Hematopoietic multipotent progenitor cell treated with erythropoietin and hydrocortisone succinate and interleukin-3 and kit ligand, for 17 days (in vitro differentiated cells): ENCODE measurements around the gene SEC61B.

Experiments
- DNase-seq: peaks from one replicate; pipeline ENCODE4 v3.0.0-alpha.2; 2015; ENCODE audit warnings: low spot score

SEC61B gene

DNA sequence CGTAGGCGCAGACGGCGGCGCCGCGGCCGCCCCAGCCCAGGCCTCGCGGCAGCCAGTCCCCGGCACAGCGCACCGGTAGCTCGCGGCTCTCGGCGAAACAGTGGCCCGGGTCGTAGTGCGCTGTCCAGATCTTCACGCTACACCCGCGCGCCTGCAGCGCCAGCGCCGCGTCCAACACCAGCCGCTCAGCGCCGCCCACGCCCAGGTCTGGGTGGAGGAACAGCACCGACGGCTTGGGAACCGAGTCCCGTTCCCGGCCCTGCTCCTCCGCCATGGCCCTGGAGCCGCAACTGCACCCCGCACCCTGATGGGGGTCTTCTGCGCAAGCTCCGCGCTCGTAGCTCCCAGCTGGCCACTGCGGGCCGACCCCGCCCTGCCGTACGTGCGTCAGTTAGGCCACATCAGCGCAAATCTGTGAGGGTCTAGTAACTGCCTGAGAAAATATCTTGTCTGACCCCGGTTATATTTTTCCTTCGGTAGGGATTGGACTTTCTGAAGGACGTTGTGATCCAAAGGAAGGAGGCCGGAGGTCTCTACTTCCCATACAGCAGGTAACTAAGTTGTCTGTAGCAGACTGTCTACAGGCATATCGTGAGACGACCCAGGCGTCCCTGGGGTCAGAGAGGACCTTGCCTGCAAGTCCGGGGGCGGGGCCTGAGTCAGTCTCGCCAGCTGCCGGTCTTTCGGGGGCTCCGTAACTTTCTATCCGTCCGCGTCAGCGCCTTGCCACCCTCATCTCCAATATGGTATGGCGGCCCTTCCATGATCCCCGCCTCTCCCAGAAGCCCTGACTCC, at the start of gene SEC61B, which contains the start of gene ALG2:
SEC61B (plus strand) TSS at position 662 of the 795 bp plus-strand sequence; CDS start at position 744, 82 bp downstream.
ALG2 (minus strand) TSS at position 322 of the 795 bp plus-strand sequence; CDS start at position 274, 48 bp downstream.
- DNase-seq = peak; percentile 96

DNA sequence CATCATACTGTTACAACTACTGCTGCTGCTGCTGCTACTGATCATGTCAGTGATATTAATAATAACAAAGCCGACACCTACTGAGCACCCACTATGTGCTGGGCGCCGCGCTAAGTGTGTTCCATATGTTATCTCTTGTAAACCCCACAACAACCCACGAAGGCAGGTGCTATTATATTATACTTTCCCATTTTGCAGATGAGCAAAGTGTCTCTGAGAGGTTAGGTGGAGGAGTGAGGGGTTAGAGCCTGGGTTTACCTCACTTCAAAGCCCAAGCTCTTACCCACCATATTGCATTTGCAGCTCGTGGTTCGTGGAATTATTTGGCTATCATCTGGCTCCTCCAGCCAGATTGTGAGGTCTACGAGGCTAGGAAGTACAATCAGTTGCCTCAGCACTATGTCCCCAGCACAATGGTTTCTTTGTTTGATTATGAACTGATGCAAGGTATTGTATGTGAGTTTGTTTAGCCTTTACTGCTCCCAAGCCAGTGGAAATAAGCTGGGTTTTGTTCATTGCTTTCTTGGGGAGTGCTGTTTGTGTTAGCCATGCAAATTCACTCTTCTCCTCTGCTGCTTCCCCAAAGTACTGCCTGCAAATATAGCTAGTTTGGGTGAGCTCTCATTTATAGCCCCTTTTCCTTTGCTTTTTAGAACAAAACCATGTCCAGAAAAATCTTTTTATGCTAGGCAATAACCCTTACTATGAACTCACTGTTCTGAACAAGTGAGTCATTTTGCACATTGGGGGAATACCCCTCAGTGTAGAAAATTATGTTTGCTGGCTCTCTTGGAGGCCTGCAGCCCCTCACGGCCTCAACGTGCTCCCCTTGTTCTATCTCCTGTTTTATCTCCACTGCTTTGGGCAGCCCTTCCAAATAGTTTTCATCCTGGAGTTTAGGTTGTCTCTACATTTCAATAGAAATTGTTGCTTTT, 48.2 kb upstream of the SEC61B start:
- DNase-seq = no peak

DNA sequence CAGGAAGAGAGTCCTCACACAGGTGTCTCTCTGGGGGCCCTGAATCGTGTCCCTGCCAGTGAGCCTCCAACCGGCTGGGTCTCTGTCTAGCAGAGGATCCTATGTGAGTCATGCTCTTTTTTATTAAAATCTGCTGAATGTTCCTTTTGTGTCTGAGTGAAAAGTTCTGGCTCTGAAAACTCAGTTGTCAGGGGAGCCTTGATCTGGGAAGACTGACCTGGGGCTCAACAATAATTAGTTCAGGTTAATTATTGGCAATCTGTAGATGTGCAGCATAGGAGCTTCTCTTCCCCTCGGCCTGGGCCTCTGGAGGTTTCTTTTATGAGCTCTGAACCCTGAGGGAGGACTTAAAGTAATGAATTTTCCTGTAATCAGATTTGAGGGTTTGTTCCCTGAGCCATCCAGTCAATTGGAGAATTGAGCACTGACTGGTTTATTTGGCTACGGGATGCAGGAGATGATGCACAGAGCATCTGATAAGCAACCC, 45.5 kb upstream of the SEC61B start:
- no peak for DNase-seq

DNA sequence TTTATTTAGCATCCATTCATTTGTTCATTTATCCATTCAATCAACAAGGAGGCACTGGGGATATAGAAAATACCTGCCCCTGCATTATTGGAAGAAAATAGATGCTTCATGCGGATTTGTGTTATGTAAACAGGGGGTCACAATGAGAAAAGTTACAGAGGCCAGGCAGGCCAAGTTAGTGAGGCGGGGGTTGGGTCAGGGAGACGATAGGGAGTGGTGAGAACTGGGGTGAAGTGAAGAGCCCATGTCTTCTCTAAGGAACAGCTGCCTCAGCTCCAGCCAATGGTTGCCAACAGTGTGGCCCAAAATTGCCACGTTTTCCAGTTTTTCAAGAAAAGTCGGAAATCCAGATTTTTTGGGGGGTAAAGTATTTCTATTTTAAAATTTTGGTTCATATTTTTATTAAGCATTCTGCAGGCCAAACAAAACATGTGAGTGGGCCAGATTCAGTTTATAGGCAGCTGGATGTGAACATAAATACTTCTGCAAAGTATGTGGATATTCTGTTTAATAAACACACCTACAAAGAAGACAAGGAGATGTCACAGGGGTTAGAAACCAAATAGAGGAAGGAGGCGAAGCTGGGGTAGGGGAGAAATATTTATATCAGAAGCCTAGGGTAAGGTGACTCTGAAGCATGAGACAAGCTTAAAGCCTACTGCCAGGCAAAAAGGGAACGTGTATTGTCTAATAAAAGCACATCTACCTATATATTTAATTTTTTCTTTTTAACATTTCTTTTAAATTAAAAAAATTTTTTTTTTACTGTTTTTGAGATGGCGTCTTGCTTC, 44.3 kb upstream of the SEC61B start:
- no peak for DNase-seq

DNA sequence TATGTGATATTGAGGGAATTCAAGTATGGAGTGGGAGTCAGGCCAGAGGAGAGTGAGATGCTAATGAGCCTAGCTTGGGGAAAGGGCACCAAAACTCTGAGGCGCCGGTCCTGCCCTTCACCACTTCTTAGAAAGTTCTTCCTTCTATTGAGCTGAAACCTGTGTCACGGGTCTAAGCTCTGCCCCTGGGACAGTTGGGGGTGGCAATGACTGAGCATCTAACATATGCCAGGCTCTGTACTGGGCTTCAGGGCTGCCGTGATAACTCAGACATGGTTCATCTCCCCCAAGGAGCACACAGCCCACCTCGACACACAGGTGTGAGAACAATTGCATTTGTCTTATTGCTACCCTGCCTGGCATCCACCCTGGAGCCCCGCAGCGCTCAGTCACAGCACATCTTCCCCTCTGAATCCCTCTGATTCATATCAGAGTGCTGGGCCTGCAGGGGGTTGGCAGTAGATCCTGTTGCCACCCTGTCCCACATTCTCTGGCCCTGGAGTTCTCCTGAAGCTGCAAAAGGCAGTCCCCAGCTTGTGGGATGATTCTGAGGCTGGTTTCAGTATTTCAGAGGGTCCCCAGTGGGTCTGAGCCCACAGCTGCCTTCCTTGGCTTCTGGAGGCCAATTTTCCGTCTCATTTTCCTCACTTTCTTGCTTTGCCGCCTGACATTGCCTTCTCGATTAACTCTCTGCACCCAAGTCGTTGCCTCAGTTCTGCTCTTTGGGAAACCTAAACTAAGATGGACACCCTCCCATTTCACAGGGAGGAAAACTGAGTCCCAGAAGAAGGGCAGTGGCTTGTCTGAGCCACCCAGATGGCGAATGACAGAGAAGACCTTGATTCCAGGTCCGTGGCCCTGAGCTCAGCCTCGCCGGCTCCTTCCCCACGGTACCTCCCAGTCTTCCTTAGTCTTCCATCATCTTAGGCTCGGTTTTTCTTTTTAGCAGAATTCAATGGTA, 42.9 kb upstream of the SEC61B start:
- DNase-seq = no peak

GRCh38 chr9:99180199-99180598, 41.9 kb upstream of the SEC61B start:
- DNase-seq = no peak

GRCh38 chr9:99180662-99181061, 41.4 kb upstream of the SEC61B start:
- no peak for DNase-seq

- no peak for DNase-seq
Measured at GRCh38 chr9:99181206-99181605, 40.9 kb upstream of the SEC61B start.

DNA sequence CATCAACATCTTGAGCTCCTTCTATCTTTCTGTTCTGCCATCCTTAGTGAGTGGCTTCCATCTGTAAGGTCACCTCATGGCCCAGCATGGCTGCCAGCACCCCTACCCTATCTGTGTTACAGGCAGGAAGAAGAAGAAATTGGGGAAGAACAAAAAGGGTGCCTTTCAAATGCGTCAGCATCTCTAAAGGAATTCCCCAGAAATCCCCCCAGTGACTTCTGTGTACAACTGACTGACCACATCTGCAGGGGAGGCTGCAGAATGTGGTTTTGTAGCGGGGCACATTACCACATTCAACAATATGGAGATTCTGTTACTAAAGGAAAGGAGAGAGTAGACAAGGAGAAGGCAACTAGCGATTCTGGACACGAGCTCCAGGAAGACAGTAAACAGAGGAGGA, 40.5 kb upstream of the SEC61B start:
- DNase-seq = no peak

DNA sequence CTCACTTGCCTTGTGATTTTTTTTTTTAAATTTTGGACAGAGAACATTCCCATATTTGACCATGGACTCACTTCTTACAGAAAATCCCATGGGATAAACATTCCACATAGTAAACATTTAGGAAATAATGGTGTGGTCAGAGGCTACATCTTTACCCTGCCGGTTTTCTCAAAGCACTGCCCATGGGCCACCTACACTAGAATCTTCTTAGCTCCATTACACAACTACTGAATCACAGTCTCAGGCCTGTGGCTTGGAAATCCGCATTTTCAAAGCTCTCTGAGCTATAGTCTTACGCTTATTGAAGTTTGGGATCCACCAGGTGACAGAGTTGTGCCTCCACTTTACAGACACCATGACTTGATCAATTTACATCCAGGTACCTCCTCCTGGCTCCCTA, 39.7 kb upstream of the SEC61B start:
- no peak for DNase-seq

- no peak for DNase-seq
Measured at GRCh38 chr9:99183616-99184015, 38.5 kb upstream of the SEC61B start.

GRCh38 chr9:99184110-99184474, 38.0 kb upstream of the SEC61B start:
- DNase-seq = no peak

- peak; percentile 72 for DNase-seq
Measured at GRCh38 chr9:99184475-99185347, 37.4 kb upstream of the SEC61B start.

DNA sequence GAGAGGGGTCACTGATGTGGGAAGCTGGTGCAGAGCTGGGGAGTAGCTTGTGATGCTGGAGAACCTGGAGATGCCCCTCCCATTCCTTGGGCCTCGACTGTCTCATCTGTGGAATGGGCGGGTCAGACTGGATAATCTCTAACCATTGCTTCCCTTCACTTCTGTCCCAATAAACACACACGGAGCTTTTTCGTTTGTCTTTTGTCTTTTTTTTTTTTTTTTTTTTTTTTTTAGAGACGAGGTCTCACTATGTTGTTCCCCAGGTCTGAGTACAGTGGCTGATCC, 36.8 kb upstream of the SEC61B start:
- no peak for DNase-seq

DNA sequence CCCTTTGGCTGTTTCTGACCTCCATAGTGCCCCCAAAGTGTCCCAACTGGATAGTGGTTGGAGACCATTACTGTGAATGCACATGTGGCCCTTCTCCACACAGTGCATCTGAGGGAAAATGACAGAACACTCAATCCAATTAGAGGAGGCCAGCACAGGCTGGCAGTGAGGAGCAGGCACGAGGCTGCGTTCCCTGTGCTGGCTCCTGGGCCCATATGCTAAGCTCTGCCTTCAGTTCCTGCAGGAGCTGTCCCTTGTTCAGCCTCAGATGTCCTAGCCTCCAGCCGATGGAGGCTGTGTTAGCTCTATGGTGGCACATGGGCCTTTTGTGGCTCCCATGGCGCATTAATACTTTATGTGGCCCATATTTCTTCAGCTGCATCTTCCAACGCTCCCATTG, 36.1 kb upstream of the SEC61B start:
- no peak for DNase-seq

DNA sequence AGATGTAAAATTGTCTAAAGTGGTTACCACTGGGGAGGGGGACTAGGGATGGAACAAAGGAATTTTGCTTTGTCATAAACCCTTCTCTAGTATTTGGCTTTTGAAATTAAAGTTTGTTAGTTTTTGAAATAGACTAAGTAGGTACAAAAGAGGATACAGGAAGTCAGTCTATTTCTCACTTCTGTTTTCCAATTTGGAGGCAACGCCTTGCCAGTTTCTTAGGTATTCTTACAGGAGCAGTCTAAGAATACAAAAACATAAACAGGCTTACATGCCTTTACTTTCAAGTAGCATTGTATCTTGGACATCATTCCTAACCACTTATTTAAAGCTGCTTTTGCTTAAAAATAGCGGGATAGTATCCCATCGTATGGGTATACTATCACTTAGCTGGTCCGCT, 34.8 kb upstream of the SEC61B start:
- no peak for DNase-seq

DNA sequence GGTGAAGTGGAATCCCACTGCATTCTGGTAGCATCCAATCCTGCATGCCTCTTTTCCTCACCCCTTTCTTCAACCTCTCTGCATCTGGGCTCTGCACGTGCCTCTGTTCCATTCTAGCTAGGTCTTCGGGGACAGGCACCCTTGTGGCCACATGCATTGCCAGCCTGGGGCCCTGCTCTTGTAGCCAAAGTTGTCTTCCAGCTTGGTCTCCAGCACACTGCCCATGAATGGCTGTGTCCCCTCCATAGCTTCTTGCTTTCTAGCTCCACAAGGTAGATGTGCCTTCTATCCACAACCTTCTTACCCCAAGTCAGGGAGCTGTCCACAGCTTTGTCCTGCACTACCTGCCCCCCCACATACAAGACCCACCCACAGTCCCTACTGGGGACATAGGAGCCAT, 32.9 kb upstream of the SEC61B start:
- DNase-seq = no peak

DNA sequence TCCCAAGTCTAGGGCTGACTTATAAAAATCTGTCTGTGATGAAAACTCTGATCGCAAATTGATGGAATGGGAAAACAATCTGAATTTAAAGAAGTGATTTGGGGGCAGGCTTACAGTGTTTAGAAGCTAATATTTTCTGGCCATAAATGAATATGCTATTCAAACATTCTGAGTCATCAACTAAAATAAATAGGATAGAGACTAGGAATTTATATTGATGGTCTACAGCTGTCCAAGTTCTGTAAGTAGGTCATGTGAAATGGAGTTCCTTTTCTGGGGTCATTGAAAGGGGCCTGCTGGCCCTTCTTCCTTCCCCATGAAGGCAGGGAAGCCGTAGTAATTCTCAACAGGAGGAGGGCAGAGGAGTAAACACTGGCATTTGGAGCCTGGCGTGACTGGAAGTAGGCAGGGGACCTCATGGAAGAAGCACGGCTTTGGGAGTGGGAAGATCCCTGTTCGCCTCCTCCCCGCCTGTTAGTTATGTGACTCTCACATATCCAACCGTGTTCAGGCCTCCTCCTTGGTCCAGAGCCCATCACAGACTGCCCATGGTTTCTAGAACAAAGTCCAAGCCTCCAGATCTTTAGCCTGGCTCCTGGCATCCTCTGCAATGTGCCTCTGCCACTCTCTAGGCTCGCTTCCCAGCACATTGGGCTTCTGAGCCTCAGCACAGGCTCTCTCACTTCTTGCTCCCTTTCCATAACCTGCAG, 32.0 kb upstream of the SEC61B start:
- DNase-seq = no peak

GRCh38 chr9:99190597-99191283, 31.3 kb upstream of the SEC61B start:
- no peak for DNase-seq
